HCT116 (cell line): ENCODE data around the gene TMEM182. TPM values are rescaled to one million over a fixed set of nuclear protein-coding genes. Genes with fewer than 3 reads are reported as not detected.

Experiments used
- ATAC-seq: fragments of 200-7000 bp; cut with Tn5 transposase; 2 replicates; pipeline ENCODE4 v1.9.1; 2020; ENCODE audit warnings: mild to moderate bottlenecking, moderate library complexity
- BruUV-seq: library from RNA; stranded (reverse); fragments of 400-500 nt; replicated peaks from 2 replicates; lab custom pipeline; 2021; lab: Mats Ljungman, UMichigan
- CTCF ChIA-PET: fragments of 300-600 bp; sonication (Branson Sonifier 250); formaldehyde crosslinking; loops from one replicate; lab custom pipeline; 2021; ENCODE audit warnings: antibody characterized with exemption; lab: Charles Lee
- POLR2A ChIA-PET: fragments of 300-600, 350-600 bp; sonication (Branson Sonifier 250); formaldehyde crosslinking; loops from one replicate; lab custom pipeline; 2021; ENCODE audit warnings: antibody characterized with exemption; lab: Charles Lee
- RAD21 ChIA-PET, 2 experiments: fragments of 300-600 bp; sonication (Branson Sonifier 250); formaldehyde crosslinking; loops; one replicate each; lab custom pipeline; 2023; ENCODE audit warnings: low total read pairs in 2 of 2; ENCODE audit not compliant: uncharacterized antibody in 2 of 2, unreplicated experiment in 2 of 2, low non-redundant PET in 1 of 2; lab: Charles Lee
- DNase-seq: peaks from one replicate; pipeline ENCODE4 v3.0.0-alpha.2; 2010; ENCODE audit warnings: low read depth, low spot score
- H2AFZ ChIP-seq: fragments of 200-600 bp; shearing (Covaris generic), sonication (generic); 2 replicates; pipeline ENCODE4 v1.6.1; 2017; ENCODE audit warnings: low read depth, mixed run types, mixed read lengths, antibody characterized with exemption, low read length; ENCODE audit not compliant: poor library complexity, severe bottlenecking
- H3K27ac ChIP-seq: 2 replicates; pipeline ENCODE4 v1.5.1; 2012; ENCODE audit warnings: low read depth, low read length
- H3K27me3 ChIP-seq: fragments of 200-600 bp; sonication (generic); 2 replicates; pipeline ENCODE4 v1.6.1; 2016; ENCODE audit warnings: mixed run types, low read length, mixed read lengths; ENCODE audit not compliant: insufficient read depth
- H3K36me3 ChIP-seq, 2 experiments: fragments of 200-500 bp in 1 of 2; fragments of 200-600 bp in 1 of 2; sonication (Bioruptor generic) in 1 of 2; sonication (generic) in 1 of 2; 2 replicates each; pipeline versions ENCODE4 v1.5.1 to v1.6.1; 2014 to 2016; ENCODE audit warnings: low read length in 2 of 2, inconsistent platforms in 1 of 2, mixed read lengths in 1 of 2, mixed run types in 1 of 2; ENCODE audit not compliant: insufficient read depth in 2 of 2, control insufficient read depth in 1 of 2
- H3K4me1 ChIP-seq, 2 experiments: fragments of 200-600 bp in 1 of 2; sonication (generic) in 1 of 2; 2 replicates each; pipeline versions ENCODE4 v1.5.1 to v1.6.1; 2012 to 2017; ENCODE audit warnings: low read length in 2 of 2, inconsistent platforms in 1 of 2, mild to moderate bottlenecking in 1 of 2, mixed read lengths in 1 of 2, mixed run types in 1 of 2, moderate library complexity in 1 of 2; ENCODE audit not compliant: insufficient read depth in 2 of 2, control insufficient read depth in 1 of 2
- H3K4me2 ChIP-seq: fragments of 200-600 bp; sonication (generic); 2 replicates; pipeline ENCODE4 v1.6.1; 2017; ENCODE audit warnings: mixed run types, low read length, mixed read lengths
- H3K4me3 ChIP-seq, 2 experiments: fragments of 200-600 bp in 1 of 2; sonication (generic) in 1 of 2; replicated peaks in 1 of 2; 2 replicates each; pipeline ENCODE4 v1.5.1; 2011 to 2016; ENCODE audit warnings: low read length in 2 of 2, control low read depth in 1 of 2, low read depth in 1 of 2, mild to moderate bottlenecking in 1 of 2, mixed read lengths in 1 of 2, mixed run types in 1 of 2
- H3K79me2 ChIP-seq: fragments of 200-600 bp; sonication (generic); 2 replicates; pipeline ENCODE4 v1.6.1; 2017; ENCODE audit warnings: mild to moderate bottlenecking, mixed run types, low read length, moderate library complexity, mixed read lengths; ENCODE audit not compliant: insufficient read depth
- H3K9ac ChIP-seq: fragments of 200-600 bp; sonication (generic); 2 replicates; pipeline ENCODE4 v1.6.1; 2016; ENCODE audit warnings: low read length, mixed read lengths
- H3K9me2 ChIP-seq: fragments of 200-600 bp; sonication (generic), shearing (Covaris generic); 2 replicates; pipeline ENCODE4 v1.6.1; 2017; ENCODE audit warnings: mixed run types, mild to moderate bottlenecking, moderate library complexity; ENCODE audit not compliant: insufficient read depth
- H3K9me3 ChIP-seq, 2 experiments: fragments of 200-500 bp in 1 of 2; fragments of 200-600 bp in 1 of 2; sonication (Bioruptor generic) in 1 of 2; sonication (generic) in 1 of 2; 2 replicates each; pipeline ENCODE4 v1.6.1; 2014 to 2017; ENCODE audit warnings: low read length in 2 of 2, mixed read lengths in 2 of 2, inconsistent platforms in 1 of 2, low read depth in 1 of 2, mild to moderate bottlenecking in 1 of 2, mixed run types in 1 of 2, moderate library complexity in 1 of 2; ENCODE audit not compliant: control insufficient read depth in 1 of 2, insufficient read depth in 1 of 2
- H4K20me1 ChIP-seq: fragments of 200-600 bp; sonication (generic), shearing (Covaris generic); 2 replicates; pipeline ENCODE4 v1.6.1; 2017; ENCODE audit warnings: mixed run types, mild to moderate bottlenecking, moderate library complexity; ENCODE audit not compliant: insufficient read depth
- CBX3 ChIP-seq: IDR thresholded peaks from 2 replicates; pipeline ENCODE4 v1.6.1; 2012; ENCODE audit warnings: low read depth
- CEBPB ChIP-seq: IDR thresholded peaks from 2 replicates; pipeline ENCODE4 v1.6.1; 2012; ENCODE audit warnings: low read depth
- ELF1 ChIP-seq: IDR thresholded peaks from 2 replicates; pipeline ENCODE4 v1.6.1; 2012; ENCODE audit warnings: low read depth, borderline replicate concordance
- EZH2 ChIP-seq: fragments of 200-600 bp; sonication (generic); IDR thresholded peaks from 2 replicates; pipeline ENCODE4 v1.6.1; 2017; ENCODE audit warnings: antibody characterized with exemption, mixed run types
- EZH2phosphoT487 ChIP-seq: fragments of 200-600 bp; IDR thresholded peaks from 2 replicates; pipeline ENCODE4 v1.6.1; 2018; ENCODE audit warnings: antibody characterized with exemption, borderline replicate concordance
- JUND ChIP-seq: IDR thresholded peaks from 2 replicates; pipeline ENCODE4 v1.6.1; 2012
- POLR2A ChIP-seq: IDR thresholded peaks from 2 replicates; pipeline ENCODE4 v1.7.0; 2011; ENCODE audit warnings: borderline replicate concordance; ENCODE audit not compliant: insufficient read depth, insufficient read length; ENCODE audit errors: extremely low read depth
- POLR2AphosphoS5 ChIP-seq: IDR thresholded peaks from 2 replicates; pipeline ENCODE4 v1.6.1; 2011; ENCODE audit warnings: mild to moderate bottlenecking, low read depth, low read length, moderate library complexity
- RAD21 ChIP-seq: IDR thresholded peaks from 2 replicates; pipeline ENCODE4 v1.6.1; 2012; ENCODE audit warnings: low read depth, mild to moderate bottlenecking
- SP1 ChIP-seq: IDR thresholded peaks from 2 replicates; pipeline ENCODE4 v1.6.1; 2012; ENCODE audit warnings: low read depth
- SRF ChIP-seq: IDR thresholded peaks from 2 replicates; pipeline ENCODE4 v1.6.1; 2012; ENCODE audit warnings: low read depth
- TCF7L2 ChIP-seq: IDR thresholded peaks from 2 replicates; pipeline ENCODE4 v1.7.0; 2011; ENCODE audit warnings: borderline replicate concordance, inconsistent platforms; ENCODE audit not compliant: insufficient read depth, insufficient read length; ENCODE audit errors: extremely low read depth
- ZFX ChIP-seq: fragments of 450-650 bp; IDR thresholded peaks from 2 replicates; pipeline ENCODE4 v1.6.1; 2017
- ZNF274 ChIP-seq: fragments of 200-500 bp; sonication (Bioruptor generic); IDR thresholded peaks from 2 replicates; pipeline ENCODE4 v1.6.1; 2014; ENCODE audit warnings: mild to moderate bottlenecking, low read depth, low read length, inconsistent platforms
- intact Hi-C: fragments of 100-400 bp; cut with micrococcal nuclease; formaldehyde crosslinking; loops from 2 replicates; pipeline ENCODE4 v1.10.0; 2022
- total RNA-seq: library from RNA; stranded (reverse); gene quantifications from one replicate; pipeline ENCODE4 v1.2.1, GENCODE V29; 2021; ENCODE audit not compliant: unreplicated experiment
- TF ChIP-seq, protein P1 (sequence below), 3 experiments: fragments of 200-600 bp in 1 of 3; sonication (generic) in 1 of 3; IDR thresholded peaks in 2 of 3; conservative IDR thresholded peaks in 1 of 3; 2 replicates each; pipeline ENCODE4 v1.5.1; 2012 to 2017; ENCODE audit warnings: low read depth in 2 of 3, low read length in 2 of 3, antibody characterized with exemption in 1 of 3, borderline replicate concordance in 1 of 3, control low read depth in 1 of 3, mild to moderate bottlenecking in 1 of 3, mixed read lengths in 1 of 3, mixed run types in 1 of 3, moderate library complexity in 1 of 3; ENCODE audit not compliant: insufficient read depth in 1 of 3
- TF ChIP-seq, protein P2 (sequence below): IDR thresholded peaks from 2 replicates; pipeline ENCODE4 v1.6.1; 2011; ENCODE audit warnings: mild to moderate bottlenecking, low read length, moderate library complexity; ENCODE audit not compliant: insufficient replicate concordance; ENCODE audit errors: extremely low read depth

Gene TMEM182
- total RNA-seq, 1 experiment from 2014 or later: 8.4 TPM

DNA sequence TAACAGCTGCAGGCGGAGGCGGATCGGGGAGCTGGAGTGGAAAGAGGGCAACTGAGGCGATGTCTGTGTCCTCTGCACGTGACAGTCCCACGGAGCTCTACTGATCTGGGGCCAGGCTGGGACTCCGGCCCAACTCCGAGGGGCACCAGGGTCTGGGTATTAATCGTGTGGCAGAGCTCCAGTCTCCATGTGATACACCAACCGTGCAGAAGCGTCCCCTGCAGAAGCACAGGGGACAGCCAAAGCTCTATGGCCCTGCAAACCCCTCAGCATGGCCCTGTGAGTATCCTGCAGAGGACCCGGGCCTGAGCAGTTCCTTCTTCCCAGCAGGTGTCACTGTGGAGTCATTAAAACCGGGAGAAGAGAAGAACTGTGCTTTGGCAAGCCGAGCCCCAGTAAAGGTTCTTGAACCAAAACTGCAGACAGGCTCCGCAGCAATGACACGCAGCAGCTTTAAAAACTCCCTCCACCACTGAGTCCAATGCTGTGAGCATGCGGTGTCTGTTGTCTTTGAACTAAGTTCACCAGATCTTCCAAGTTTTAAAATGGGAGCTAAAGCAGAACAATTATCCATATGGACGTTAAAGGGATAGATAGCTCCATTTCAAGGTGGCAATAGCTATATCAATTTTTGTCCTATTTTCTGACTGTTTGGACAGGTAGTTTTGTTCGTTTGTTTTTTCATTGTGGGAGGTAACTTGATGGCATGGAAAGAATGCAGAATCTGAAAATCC, 79.4 kb downstream of the TMEM182 start:
- ChIA-PET RAD21 (no interaction called here), CTCF (interaction anchor here (0.9 to 1.6 kb wide), 4 partner anchors 11 to 74 kb away, joined by 3 to 8 read pairs (median 3); no protein-coding TSS in a partner anchor), POLR2A (no interaction called here)
- Histone ChIP-seq H3K4me1 (no peaks in the 10 kb centered on the region), H3K4me2 (no peak overlapping the region), H4K20me1 (no peaks in the 10 kb centered on the region), H3K27me3 (no peaks in the 10 kb centered on the region), H3K36me3 (no peaks in the 10 kb centered on the region), H3K4me3 (no peak overlapping the region), H3K27ac (no peak overlapping the region), H3K79me2 (no peaks in the 10 kb centered on the region), H3K9ac (no peak overlapping the region), H3K9me2 (no peaks in the 10 kb centered on the region), H3K9me3 (no peaks in the 10 kb centered on the region), H2AFZ (no peak overlapping the region)
- no TSS peak for BruUV-seq
- peak; percentile 94 for ATAC-seq
- intact Hi-C loops: no loop called here
- peak; percentile 7 for DNase-seq
- TF ChIP-seq SRF (no peak), RAD21 (peak; percentile 40; the same call in 1 of the 2 replicates)
- TF ChIP-seq, protein P1, sequence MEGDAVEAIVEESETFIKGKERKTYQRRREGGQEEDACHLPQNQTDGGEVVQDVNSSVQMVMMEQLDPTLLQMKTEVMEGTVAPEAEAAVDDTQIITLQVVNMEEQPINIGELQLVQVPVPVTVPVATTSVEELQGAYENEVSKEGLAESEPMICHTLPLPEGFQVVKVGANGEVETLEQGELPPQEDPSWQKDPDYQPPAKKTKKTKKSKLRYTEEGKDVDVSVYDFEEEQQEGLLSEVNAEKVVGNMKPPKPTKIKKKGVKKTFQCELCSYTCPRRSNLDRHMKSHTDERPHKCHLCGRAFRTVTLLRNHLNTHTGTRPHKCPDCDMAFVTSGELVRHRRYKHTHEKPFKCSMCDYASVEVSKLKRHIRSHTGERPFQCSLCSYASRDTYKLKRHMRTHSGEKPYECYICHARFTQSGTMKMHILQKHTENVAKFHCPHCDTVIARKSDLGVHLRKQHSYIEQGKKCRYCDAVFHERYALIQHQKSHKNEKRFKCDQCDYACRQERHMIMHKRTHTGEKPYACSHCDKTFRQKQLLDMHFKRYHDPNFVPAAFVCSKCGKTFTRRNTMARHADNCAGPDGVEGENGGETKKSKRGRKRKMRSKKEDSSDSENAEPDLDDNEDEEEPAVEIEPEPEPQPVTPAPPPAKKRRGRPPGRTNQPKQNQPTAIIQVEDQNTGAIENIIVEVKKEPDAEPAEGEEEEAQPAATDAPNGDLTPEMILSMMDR (IDR thresholded peaks at IDR 0.05 in 2 of 3, conservative IDR thresholded peaks at IDR 0.05 in 1 of 3; ENCODE audit: borderline replicate concordance in 1 of 3, insufficient read depth in 1 of 3, low read depth in 2 of 3, low read length in 2 of 3): peak; percentile 16 to 67 (median 61); a peak in 4 of 6 replicates

DNA sequence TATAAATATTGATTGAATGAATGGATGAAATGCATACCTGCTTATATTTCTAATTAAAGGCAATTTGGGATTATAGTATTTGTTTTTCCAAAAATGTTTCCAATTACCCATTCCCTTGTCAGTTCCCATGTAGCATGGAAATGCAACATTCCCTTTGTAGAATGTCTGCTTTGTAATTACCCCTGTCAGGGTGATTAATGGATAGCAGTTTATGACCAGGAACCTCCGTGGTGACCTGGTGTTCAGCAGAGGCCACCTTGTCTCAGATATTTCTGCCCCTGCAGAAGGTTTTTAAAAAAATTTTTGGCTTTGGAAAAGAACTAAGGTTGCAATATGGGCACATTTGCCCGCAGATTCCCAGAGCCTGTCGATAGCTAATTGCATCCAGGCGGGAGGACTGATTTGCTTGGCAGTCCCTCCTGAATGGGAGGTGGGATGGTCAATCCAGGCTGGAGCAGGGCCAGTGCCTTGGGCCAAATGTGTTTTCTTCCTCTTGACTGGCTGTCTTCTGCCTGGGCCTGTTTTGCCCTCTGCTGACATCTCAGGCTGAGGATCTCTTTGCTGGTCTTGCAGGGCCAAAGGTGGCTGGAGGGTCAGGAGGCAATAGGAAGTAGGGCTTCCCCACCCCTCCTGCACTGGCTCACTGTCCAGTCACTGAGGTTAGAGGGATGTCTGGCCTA, 82.1 kb downstream of the TMEM182 start:
- Histone ChIP-seq H3K4me1 (no peaks in the 10 kb centered on the region), H3K4me2 (no peak overlapping the region), H3K4me3 (no peak overlapping the region), H3K27me3 (no peaks in the 10 kb centered on the region), H2AFZ (no peak overlapping the region), H3K79me2 (no peaks in the 10 kb centered on the region), H4K20me1 (no peaks in the 10 kb centered on the region), H3K27ac (no peak overlapping the region), H3K9ac (no peak overlapping the region), H3K9me2 (no peaks in the 10 kb centered on the region), H3K36me3 (no peaks in the 10 kb centered on the region), H3K9me3 (no peaks in the 10 kb centered on the region)
- ATAC-seq (no peak), DNase-seq (no peak)
- CTCF ChIA-PET: no interaction called here
- BruUV-seq: no TSS peak
- RAD21 ChIA-PET: no interaction called here
- POLR2A ChIA-PET: no interaction called here
- intact Hi-C loops: no loop called here
- TF ChIP-seq, protein P2, sequence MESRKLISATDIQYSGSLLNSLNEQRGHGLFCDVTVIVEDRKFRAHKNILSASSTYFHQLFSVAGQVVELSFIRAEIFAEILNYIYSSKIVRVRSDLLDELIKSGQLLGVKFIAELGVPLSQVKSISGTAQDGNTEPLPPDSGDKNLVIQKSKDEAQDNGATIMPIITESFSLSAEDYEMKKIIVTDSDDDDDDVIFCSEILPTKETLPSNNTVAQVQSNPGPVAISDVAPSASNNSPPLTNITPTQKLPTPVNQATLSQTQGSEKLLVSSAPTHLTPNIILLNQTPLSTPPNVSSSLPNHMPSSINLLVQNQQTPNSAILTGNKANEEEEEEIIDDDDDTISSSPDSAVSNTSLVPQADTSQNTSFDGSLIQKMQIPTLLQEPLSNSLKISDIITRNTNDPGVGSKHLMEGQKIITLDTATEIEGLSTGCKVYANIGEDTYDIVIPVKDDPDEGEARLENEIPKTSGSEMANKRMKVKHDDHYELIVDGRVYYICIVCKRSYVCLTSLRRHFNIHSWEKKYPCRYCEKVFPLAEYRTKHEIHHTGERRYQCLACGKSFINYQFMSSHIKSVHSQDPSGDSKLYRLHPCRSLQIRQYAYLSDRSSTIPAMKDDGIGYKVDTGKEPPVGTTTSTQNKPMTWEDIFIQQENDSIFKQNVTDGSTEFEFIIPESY: no peak
- no peak for TF ChIP-seq EZH2phosphoT487
- no peak for TF ChIP-seq POLR2A
- TF ChIP-seq ELF1: no peak
- no peak for TF ChIP-seq EZH2
- TF ChIP-seq CEBPB: no peak
- TF ChIP-seq TCF7L2: no peak
- TF ChIP-seq SP1: no peak
- TF ChIP-seq ZNF274: no peak
- TF ChIP-seq RAD21: no peak
- no peak for TF ChIP-seq POLR2AphosphoS5
- TF ChIP-seq JUND: no peak
- no peak for TF ChIP-seq ZFX
- TF ChIP-seq CBX3: no peak
